ENCODE data around the gene DCUN1D2. TPM values are rescaled to one million over a fixed set of nuclear protein-coding genes. Genes with fewer than 3 reads are reported as not detected.

Gene DCUN1D2
- total RNA-seq, 2 donors from 2014 or later = 12.2 to 14.5 TPM

DNA sequence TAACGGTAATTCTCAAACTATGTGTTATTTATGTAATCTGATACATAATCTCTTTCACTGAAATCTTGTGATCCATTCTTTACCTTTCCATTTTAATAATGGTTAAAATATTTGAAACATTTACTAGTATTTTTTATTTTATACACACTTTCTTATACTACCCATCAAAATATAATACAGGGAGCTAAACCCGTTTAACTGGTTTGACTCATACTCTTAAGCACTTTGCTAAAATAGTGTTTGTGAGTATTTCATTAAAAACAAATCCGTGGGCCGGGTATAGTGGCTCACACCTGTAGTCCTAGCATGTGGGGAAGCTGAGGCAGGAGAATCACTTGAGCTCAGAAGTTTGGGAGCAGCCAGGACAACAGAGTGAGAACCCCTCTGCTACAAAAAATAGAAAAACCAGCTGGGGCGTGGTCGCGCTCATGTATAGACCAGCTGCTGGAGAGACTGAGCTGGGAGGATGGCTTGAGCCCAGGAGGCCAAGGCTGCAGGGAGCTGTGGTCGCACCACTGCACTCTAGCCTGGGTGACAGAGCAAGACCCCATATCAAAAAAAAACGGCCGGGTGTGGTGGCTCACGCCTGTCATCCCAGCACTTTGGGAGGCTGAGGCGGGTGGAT lies 43.8 kb upstream of the DCUN1D2 start:
- WGBS, 2 donors = 85 to 93% methylated on average over 12 of the region's 12 CpGs
- no peaks in the 10 kb centered on the region for H3K9me3 ChIP-seq
- no peak for ATAC-seq
- no peak for DNase-seq
- no peaks in the 10 kb centered on the region for H3K27me3 ChIP-seq
- H3K4me3 ChIP-seq = no peak overlapping the region
- intact Hi-C loops (cut with DNase I) = no loop called here
- peaks cover 0 to 10% of the 10 kb centered on the region in 2 donors for H3K36me3 ChIP-seq (replicated peaks in 1 of 2; ENCODE audit: insufficient read depth in 1 of 2, low read depth in 2 of 2)
- H3K27ac ChIP-seq = no peak overlapping the region
- no peaks in the 10 kb centered on the region for H3K4me1 ChIP-seq
- no peak for TF ChIP-seq POLR2A (IDR thresholded peaks at IDR 0.05)
- TF ChIP-seq, protein P1, sequence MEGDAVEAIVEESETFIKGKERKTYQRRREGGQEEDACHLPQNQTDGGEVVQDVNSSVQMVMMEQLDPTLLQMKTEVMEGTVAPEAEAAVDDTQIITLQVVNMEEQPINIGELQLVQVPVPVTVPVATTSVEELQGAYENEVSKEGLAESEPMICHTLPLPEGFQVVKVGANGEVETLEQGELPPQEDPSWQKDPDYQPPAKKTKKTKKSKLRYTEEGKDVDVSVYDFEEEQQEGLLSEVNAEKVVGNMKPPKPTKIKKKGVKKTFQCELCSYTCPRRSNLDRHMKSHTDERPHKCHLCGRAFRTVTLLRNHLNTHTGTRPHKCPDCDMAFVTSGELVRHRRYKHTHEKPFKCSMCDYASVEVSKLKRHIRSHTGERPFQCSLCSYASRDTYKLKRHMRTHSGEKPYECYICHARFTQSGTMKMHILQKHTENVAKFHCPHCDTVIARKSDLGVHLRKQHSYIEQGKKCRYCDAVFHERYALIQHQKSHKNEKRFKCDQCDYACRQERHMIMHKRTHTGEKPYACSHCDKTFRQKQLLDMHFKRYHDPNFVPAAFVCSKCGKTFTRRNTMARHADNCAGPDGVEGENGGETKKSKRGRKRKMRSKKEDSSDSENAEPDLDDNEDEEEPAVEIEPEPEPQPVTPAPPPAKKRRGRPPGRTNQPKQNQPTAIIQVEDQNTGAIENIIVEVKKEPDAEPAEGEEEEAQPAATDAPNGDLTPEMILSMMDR (IDR thresholded peaks at IDR 0.05) = no peak

DNA sequence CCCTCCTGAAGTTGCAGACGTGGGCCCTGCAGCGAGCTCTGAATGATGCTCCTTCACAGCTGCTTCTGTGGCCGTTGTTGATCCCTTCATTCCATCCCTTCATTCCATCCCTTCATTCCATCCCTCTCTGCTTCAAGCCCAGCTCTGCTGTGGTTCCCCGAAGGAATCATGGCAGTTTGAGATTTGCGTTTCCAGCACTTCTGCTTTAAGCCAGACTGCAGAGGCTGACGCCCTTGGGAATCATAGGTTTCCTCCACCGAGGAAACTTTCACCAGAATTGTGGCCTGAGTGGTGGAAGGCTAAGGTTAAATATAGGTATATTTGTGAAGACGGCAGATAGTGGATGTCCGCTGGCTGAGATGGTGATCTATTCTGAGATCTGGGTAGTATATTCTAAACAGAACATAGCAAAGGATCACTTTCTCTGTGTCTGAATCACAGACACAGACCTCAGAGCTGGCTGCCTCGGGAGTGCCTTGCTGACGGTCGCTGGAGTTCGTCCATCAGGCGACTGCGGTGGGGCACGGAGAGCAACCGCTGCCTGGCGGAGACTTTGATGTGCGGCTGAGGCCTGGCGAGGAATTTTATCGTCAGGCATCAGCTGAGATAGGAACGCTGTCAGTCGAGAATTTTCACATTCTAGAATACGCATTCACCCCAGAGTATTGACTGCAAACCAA lies 42.8 kb upstream of the DCUN1D2 start:
- TF ChIP-seq, protein P1 (IDR thresholded peaks at IDR 0.05) = no peak
- no peak for TF ChIP-seq POLR2A (IDR thresholded peaks at IDR 0.05)
- Histone ChIP-seq H3K27ac (no peak overlapping the region), H3K4me1 (no peaks in the 10 kb centered on the region), H3K27me3 (no peaks in the 10 kb centered on the region), H3K9me3 (no peaks in the 10 kb centered on the region), H3K4me3 (no peak overlapping the region), H3K36me3 (replicated peaks in 1 of 2; ENCODE audit: insufficient read depth in 1 of 2, low read depth in 2 of 2) (peaks cover 0 to 10% of the 10 kb centered on the region in 2 donors)
- intact Hi-C loops (cut with DNase I) = no loop called here
- WGBS, 2 donors = 87 to 90% methylated on average over 21 to 24 of the region's 24 CpGs
- no peak for ATAC-seq
- DNase-seq = no peak

DNA sequence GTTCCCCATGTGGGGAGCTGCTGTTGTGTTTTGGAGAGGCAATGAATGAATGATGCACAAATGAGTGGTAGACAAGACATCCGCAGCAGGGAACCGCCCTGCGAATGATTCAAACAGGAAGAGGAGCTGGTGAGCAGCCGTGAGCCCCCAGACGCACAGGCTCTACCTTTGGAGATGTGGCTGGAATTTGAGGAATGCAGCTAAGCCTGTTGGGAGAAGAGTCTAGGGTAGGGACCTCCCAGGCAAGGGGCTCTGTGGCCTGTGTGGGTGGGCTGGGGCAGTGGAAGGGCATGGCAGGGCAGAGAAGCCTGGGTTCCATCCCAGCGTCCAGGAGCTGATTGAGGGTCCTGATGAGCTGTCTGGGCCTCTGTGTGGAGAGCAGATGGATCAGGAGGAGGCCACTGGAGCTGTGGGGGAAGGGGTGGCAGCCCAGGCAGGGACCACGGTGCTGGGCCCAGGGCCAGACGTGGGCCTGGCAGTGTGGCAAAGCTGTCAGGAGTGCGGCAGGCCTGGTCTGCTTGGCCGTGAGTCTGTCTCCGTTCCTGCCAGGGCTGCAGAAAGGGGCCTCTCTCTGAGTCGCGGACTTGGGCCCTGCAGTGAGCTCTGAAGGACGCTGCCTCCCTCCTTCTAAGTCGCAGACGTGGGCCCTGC lies 41.8 kb upstream of the DCUN1D2 start:
- Histone ChIP-seq H3K36me3 (replicated peaks in 1 of 2; ENCODE audit: insufficient read depth in 1 of 2, low read depth in 2 of 2) (peaks cover 0 to 9% of the 10 kb centered on the region in 2 donors), H3K27me3 (no peaks in the 10 kb centered on the region), H3K4me3 (no peak overlapping the region), H3K27ac (no peak overlapping the region), H3K9me3 (no peaks in the 10 kb centered on the region), H3K4me1 (no peaks in the 10 kb centered on the region)
- TF ChIP-seq POLR2A (IDR thresholded peaks at IDR 0.05) = no peak
- TF ChIP-seq, protein P1 (IDR thresholded peaks at IDR 0.05) = no peak
- intact Hi-C loops (cut with DNase I) = no loop called here
- ATAC-seq (no peak), DNase-seq (no peak)
- WGBS, 2 donors = 75 to 96% methylated on average over 6 to 15 of the region's 16 CpGs

DNA sequence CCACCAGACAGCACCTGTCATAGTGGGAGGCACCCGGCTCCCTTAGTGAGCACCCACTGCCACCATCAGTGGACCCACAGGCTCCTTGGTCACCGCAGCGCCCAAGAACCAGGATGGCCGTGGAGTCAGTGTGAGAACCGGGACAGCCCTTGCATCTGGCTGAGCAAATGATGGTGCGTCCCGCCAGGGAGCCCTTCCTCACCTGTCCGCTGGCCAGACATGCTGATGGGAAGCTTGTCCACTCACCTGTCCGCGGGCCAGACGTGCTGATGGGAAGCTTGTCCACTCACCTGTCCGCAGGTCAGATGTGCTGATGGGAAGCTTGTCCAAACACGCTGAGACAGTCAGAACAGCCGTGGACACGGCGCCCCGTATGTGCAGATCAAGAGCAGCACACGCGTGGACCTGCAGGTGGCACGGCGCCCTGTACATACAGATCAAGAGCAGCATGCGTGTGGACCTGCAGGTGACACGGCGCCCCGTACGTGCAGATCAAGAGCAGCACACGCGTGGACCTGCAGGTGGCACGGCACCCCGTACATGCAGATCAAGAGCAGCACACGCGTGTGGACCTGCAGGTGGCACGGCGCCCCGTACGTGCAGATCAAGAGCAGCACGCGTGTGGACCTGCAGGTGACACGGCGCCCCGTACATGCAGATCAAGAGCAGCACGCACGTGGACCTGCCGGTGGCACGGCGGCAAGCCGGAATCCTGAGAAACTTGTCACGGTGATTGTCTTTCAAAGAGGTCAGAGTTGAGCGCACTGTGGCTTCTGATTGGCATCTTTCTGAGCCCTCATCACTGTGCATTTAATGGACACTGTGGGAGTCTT lies 40.7 kb upstream of the DCUN1D2 start:
- H3K36me3 ChIP-seq (replicated peaks in 1 of 2; ENCODE audit: insufficient read depth in 1 of 2, low read depth in 2 of 2) = peaks cover 0 to 5% of the 10 kb centered on the region in 2 donors

More for the DNA sequence above, 40.7 kb upstream of the DCUN1D2 start:
- no peaks in the 10 kb centered on the region for H3K4me1 ChIP-seq
- no peaks in the 10 kb centered on the region for H3K9me3 ChIP-seq
- no peak for TF ChIP-seq POLR2A (IDR thresholded peaks at IDR 0.05)
- TF ChIP-seq, protein P1 (IDR thresholded peaks at IDR 0.05) = no peak
- 92 to 94% methylated on average over 32 to 48 of the region's 49 CpGs for WGBS, 2 donors
- H3K27ac ChIP-seq = no peak overlapping the region
- H3K27me3 ChIP-seq = no peaks in the 10 kb centered on the region
- ATAC-seq = no peak
- DNase-seq = no peak
- no peak overlapping the region for H3K4me3 ChIP-seq
- intact Hi-C loops (cut with DNase I) = no loop called here
